ENCODE results near the gene PCSK2. TPM values are rescaled to one million over a fixed set of nuclear protein-coding genes. Genes with fewer than 3 reads are reported as not detected.

PCSK2 gene
- polyA plus RNA-seq, 1 donor from 2014 or later: 27.9 TPM

DNA sequence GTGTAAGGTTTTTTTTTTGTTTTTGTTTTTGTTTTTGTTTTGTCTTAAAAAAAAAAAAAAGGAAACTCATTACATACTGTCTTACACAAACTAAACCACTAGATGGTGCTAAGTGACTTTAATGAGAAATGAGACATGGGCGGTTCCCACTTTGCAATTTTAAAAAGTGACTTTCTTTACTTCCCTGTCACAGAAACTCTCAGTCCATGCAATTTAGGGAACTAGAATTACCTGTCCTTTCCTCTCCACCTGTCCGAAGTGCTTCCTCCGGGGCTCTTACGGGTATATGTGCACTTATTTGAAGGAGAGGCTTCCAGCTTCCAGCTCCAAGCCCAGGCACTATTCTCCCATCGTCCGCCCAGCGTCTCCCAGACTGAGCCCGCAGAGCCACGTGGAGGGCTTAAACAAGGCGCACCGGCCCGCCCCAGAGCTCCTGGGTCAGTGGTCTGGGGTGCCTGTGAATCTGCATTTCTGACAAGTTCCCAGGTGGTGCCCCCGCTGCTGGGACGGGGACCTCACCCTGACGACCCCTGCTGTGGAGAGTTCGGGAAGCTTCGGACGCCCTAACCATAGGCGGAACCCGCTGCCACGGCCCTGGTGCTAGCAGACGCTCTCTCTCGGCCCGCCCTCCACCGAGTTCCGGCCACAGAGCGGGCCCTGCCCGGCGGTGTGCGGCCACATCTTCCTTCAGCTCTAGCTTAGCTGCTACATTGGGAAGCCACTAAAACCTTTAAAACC is 278.2 kb downstream of the PCSK2 start:
- Histone ChIP-seq H3K79me2 (replicated peaks; ENCODE audit: insufficient read depth, low read length) (no peaks in the 10 kb centered on the region), H3F3A (ENCODE audit: insufficient read depth, low read length, poor library complexity, severe bottlenecking) (no peaks in the 10 kb centered on the region), H3K4me3 (ENCODE audit: low read length) (no peak overlapping the region), H3K9me2 (ENCODE audit: insufficient read depth, low read length) (no peaks in the 10 kb centered on the region), H3K27me3 (ENCODE audit: insufficient read depth, low read depth, low read length) (no peaks in the 10 kb centered on the region), H3K9me3 (ENCODE audit: low read length) (no peaks in the 10 kb centered on the region), H2AFZ (ENCODE audit: low read depth, low read length) (no peak overlapping the region), H3K4me2 (ENCODE audit: low read length) (no peak overlapping the region), H3K9ac (ENCODE audit: low read length) (no peak overlapping the region), H3K36me3 (ENCODE audit: insufficient read depth, low read length) (no peaks in the 10 kb centered on the region), H4K20me1 (ENCODE audit: insufficient read depth) (no peaks in the 10 kb centered on the region), H3K27ac (ENCODE audit: low read length) (no peak overlapping the region)
- TF ChIP-seq SMC3 (conservative IDR thresholded peaks at IDR 0.05; ENCODE audit: poor library complexity) (peak; percentile 91), EZH2 (IDR thresholded peaks at IDR 0.05; ENCODE audit: borderline replicate concordance, insufficient read depth, low read length, poor library complexity, severe bottlenecking) (no peak), POLR2AphosphoS5 (IDR thresholded peaks at IDR 0.05) (no peak), MXI1 (conservative IDR thresholded peaks at IDR 0.05; ENCODE audit: poor library complexity, severe bottlenecking) (no peak), TAF1 (IDR thresholded peaks at IDR 0.05; ENCODE audit: low read depth) (no peak), RAD21 (conservative IDR thresholded peaks at IDR 0.05) (peak; percentile 90)
- TF ChIP-seq, protein P1, sequence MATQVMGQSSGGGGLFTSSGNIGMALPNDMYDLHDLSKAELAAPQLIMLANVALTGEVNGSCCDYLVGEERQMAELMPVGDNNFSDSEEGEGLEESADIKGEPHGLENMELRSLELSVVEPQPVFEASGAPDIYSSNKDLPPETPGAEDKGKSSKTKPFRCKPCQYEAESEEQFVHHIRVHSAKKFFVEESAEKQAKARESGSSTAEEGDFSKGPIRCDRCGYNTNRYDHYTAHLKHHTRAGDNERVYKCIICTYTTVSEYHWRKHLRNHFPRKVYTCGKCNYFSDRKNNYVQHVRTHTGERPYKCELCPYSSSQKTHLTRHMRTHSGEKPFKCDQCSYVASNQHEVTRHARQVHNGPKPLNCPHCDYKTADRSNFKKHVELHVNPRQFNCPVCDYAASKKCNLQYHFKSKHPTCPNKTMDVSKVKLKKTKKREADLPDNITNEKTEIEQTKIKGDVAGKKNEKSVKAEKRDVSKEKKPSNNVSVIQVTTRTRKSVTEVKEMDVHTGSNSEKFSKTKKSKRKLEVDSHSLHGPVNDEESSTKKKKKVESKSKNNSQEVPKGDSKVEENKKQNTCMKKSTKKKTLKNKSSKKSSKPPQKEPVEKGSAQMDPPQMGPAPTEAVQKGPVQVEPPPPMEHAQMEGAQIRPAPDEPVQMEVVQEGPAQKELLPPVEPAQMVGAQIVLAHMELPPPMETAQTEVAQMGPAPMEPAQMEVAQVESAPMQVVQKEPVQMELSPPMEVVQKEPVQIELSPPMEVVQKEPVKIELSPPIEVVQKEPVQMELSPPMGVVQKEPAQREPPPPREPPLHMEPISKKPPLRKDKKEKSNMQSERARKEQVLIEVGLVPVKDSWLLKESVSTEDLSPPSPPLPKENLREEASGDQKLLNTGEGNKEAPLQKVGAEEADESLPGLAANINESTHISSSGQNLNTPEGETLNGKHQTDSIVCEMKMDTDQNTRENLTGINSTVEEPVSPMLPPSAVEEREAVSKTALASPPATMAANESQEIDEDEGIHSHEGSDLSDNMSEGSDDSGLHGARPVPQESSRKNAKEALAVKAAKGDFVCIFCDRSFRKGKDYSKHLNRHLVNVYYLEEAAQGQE (IDR thresholded peaks at IDR 0.05; ENCODE audit: borderline replicate concordance): no peak
- TF ChIP-seq, protein P2, sequence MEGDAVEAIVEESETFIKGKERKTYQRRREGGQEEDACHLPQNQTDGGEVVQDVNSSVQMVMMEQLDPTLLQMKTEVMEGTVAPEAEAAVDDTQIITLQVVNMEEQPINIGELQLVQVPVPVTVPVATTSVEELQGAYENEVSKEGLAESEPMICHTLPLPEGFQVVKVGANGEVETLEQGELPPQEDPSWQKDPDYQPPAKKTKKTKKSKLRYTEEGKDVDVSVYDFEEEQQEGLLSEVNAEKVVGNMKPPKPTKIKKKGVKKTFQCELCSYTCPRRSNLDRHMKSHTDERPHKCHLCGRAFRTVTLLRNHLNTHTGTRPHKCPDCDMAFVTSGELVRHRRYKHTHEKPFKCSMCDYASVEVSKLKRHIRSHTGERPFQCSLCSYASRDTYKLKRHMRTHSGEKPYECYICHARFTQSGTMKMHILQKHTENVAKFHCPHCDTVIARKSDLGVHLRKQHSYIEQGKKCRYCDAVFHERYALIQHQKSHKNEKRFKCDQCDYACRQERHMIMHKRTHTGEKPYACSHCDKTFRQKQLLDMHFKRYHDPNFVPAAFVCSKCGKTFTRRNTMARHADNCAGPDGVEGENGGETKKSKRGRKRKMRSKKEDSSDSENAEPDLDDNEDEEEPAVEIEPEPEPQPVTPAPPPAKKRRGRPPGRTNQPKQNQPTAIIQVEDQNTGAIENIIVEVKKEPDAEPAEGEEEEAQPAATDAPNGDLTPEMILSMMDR (IDR thresholded peaks at IDR 0.05; ENCODE audit: poor library complexity, severe bottlenecking): peak; percentile 89

DNA sequence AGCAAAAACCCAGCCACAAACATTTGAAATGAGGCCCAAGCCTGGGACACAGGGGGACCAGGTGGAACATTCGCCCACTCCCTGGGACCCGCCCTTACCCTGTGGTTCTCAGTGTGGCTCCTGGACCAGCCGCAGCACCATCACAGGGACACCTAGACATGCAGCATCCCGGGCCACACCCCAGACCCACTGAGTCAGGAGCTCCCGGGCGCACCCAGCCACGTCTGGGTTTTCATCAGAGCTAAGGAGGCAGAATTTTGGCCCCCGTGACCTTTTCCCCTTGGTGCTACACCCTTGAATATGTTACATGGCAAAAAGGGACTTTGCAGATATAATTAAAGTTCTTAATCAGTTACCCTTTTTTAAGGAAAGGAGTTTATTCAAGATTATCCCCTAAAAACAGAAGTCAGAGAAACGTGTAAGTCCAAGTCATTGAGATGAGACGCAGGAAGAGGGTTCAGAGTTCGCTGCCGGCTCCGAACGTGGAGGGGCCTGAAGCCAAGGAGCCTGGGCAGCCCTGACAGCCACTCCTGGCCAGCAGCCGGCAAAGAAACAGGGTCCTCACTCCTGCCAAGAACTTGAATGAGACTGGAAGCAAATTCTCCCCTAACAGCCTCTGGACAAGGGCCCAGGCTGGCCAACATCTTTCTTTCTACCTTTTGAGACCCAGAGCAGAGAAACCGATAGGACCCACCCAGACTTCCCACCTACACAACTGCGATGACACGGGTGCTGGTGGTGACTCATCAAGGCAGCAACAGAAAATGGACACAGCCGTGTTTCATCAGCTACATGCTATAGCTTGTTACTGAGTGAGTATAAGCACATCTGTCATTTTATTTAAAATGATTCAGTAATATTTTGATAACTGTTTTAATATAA is 279.0 kb downstream of the PCSK2 start:
- Histone ChIP-seq H3K4me2 (ENCODE audit: low read length) (no peak overlapping the region), H3K27me3 (ENCODE audit: insufficient read depth, low read depth, low read length) (no peaks in the 10 kb centered on the region), H3K79me2 (replicated peaks; ENCODE audit: insufficient read depth, low read length) (no peaks in the 10 kb centered on the region), H3F3A (ENCODE audit: insufficient read depth, low read length, poor library complexity, severe bottlenecking) (no peaks in the 10 kb centered on the region), H3K36me3 (ENCODE audit: insufficient read depth, low read length) (no peaks in the 10 kb centered on the region), H4K20me1 (ENCODE audit: insufficient read depth) (no peaks in the 10 kb centered on the region), H2AFZ (ENCODE audit: low read depth, low read length) (no peak overlapping the region), H3K4me3 (ENCODE audit: low read length) (no peak overlapping the region), H3K9me2 (ENCODE audit: insufficient read depth, low read length) (no peaks in the 10 kb centered on the region), H3K9ac (ENCODE audit: low read length) (no peak overlapping the region), H3K9me3 (ENCODE audit: low read length) (no peaks in the 10 kb centered on the region), H3K27ac (ENCODE audit: low read length) (no peak overlapping the region)
- TF ChIP-seq, protein P1 (IDR thresholded peaks at IDR 0.05; ENCODE audit: borderline replicate concordance): no peak
- TF ChIP-seq POLR2AphosphoS5 (IDR thresholded peaks at IDR 0.05) (no peak), SMC3 (conservative IDR thresholded peaks at IDR 0.05; ENCODE audit: poor library complexity) (no peak), TAF1 (IDR thresholded peaks at IDR 0.05; ENCODE audit: low read depth) (no peak), RAD21 (conservative IDR thresholded peaks at IDR 0.05) (no peak), MXI1 (conservative IDR thresholded peaks at IDR 0.05; ENCODE audit: poor library complexity, severe bottlenecking) (no peak), EP300 (conservative IDR thresholded peaks at IDR 0.05; ENCODE audit: poor library complexity, severe bottlenecking) (no peak), EZH2 (IDR thresholded peaks at IDR 0.05; ENCODE audit: borderline replicate concordance, insufficient read depth, low read length, poor library complexity, severe bottlenecking) (no peak)
- TF ChIP-seq, protein P2 (IDR thresholded peaks at IDR 0.05; ENCODE audit: poor library complexity, severe bottlenecking): no peak
